Parathyroid adenoma (tissue), 2 donors: ENCODE results near the gene PLXNC1.
"Not testable (repeated sequence)": the region's sequence is repeated elsewhere in the genome, so short reads cannot be mapped to it uniquely, and the experiment has no call there.

ENCODE experiments used
- H2AFZ ChIP-seq: fragments of 300-600 bp; sonication (generic); one replicate; pipeline ENCODE4 v1.7.0; 2017; ENCODE audit warnings: antibody characterized with exemption, mild to moderate bottlenecking
- H3K27ac ChIP-seq: fragments of 300-600 bp; sonication (generic); one replicate; pipeline ENCODE4 v1.7.0; 2017
- H3K27me3 ChIP-seq: fragments of 300-600 bp; sonication (generic); one replicate; pipeline ENCODE4 v1.7.0; 2017; ENCODE audit warnings: low read length; ENCODE audit not compliant: control insufficient read depth, insufficient read depth
- H3K36me3 ChIP-seq: fragments of 300-600 bp; sonication (generic); one replicate; pipeline ENCODE4 v1.7.0; 2017; ENCODE audit warnings: low read length; ENCODE audit not compliant: control insufficient read depth, insufficient read depth
- H3K4me1 ChIP-seq: fragments of 300-600 bp; sonication (generic); one replicate; pipeline ENCODE4 v1.7.0; 2017; ENCODE audit warnings: control low read depth
- H3K4me2 ChIP-seq: fragments of 300-600 bp; sonication (generic); one replicate; pipeline ENCODE4 v1.7.0; 2017; ENCODE audit warnings: low read length
- H3K4me3 ChIP-seq: fragments of 300-600 bp; sonication (generic); one replicate; pipeline ENCODE4 v1.7.0; 2017; ENCODE audit warnings: low read depth, low read length
- H3K79me2 ChIP-seq: fragments of 300-600 bp; sonication (generic); one replicate; pipeline ENCODE4 v1.7.0; 2017; ENCODE audit warnings: control low read depth
- H3K9ac ChIP-seq: fragments of 300-600 bp; sonication (generic); one replicate; pipeline ENCODE4 v1.7.0; 2017; ENCODE audit warnings: mild to moderate bottlenecking
- H3K9me3 ChIP-seq: fragments of 300-600 bp; sonication (generic); one replicate; pipeline ENCODE4 v1.7.0; 2017; ENCODE audit warnings: low read length; ENCODE audit not compliant: control insufficient read depth
- CTCF ChIP-seq: fragments of 300-600 bp; sonication (generic); IDR thresholded peaks from one replicate; pipeline ENCODE4 v1.7.0; 2017; ENCODE audit warnings: antibody characterized with exemption, mild to moderate bottlenecking
- donor health status: primary hyperparathyroidism.

The PLXNC1 gene

GRCh38 chr12:94309373-94309772 lies 161.0 kb downstream of the PLXNC1 start:
- H3K36me3 ChIP-seq: no peaks in the 10 kb centered on the region
- H3K79me2 ChIP-seq: no peaks in the 10 kb centered on the region
- no peak overlapping the region for H3K4me2 ChIP-seq
- H3K27me3 ChIP-seq: no peaks in the 10 kb centered on the region
- no peak overlapping the region for H2AFZ ChIP-seq
- H3K27ac ChIP-seq: no peak overlapping the region
- H3K4me1 ChIP-seq: peaks cover 11% of the 10 kb centered on the region
- no peak overlapping the region for H3K9ac ChIP-seq
- TF ChIP-seq CTCF: no peak
- no peaks in the 10 kb centered on the region for H3K9me3 ChIP-seq
- H3K4me3 ChIP-seq: no peak overlapping the region

GRCh38 chr12:94312378-94312777 lies 164.0 kb downstream of the PLXNC1 start:
- Histone ChIP-seq H3K9ac (no peak overlapping the region), H3K4me2 (no peak overlapping the region), H2AFZ (no peak overlapping the region), H3K36me3 (no peaks in the 10 kb centered on the region), H3K9me3 (no peaks in the 10 kb centered on the region), H3K4me1 (no peaks in the 10 kb centered on the region), H3K27ac (no peak overlapping the region), H3K27me3 (no peaks in the 10 kb centered on the region), H3K79me2 (no peaks in the 10 kb centered on the region), H3K4me3 (no peak overlapping the region)
- TF ChIP-seq CTCF: no peak

- not testable (repeated sequence) for H3K4me3 ChIP-seq, H3K79me2 ChIP-seq, H3K27ac ChIP-seq, H3K4me1 ChIP-seq, H2AFZ ChIP-seq, H3K36me3 ChIP-seq, H3K4me2 ChIP-seq, H3K9me3 ChIP-seq, H3K9ac ChIP-seq, H3K27me3 ChIP-seq
These were observed 168.2 kb downstream of the PLXNC1 start for GRCh38 chr12:94316600-94316999.

- Histone ChIP-seq H3K9ac (no peak overlapping the region), H3K4me1 (no peaks in the 10 kb centered on the region), H3K4me2 (no peak overlapping the region), H3K9me3 (no peaks in the 10 kb centered on the region), H3K27ac (no peak overlapping the region), H3K79me2 (no peaks in the 10 kb centered on the region), H2AFZ (no peak overlapping the region), H3K36me3 (no peaks in the 10 kb centered on the region), H3K4me3 (no peak overlapping the region), H3K27me3 (no peaks in the 10 kb centered on the region)
- no peak for TF ChIP-seq CTCF
These were observed 169.8 kb downstream of the PLXNC1 start for GRCh38 chr12:94318181-94318580.

GRCh38 chr12:94320109-94320508 lies 171.7 kb downstream of the PLXNC1 start:
- Histone ChIP-seq H3K4me1 (no peaks in the 10 kb centered on the region), H3K9me3 (no peaks in the 10 kb centered on the region), H3K36me3 (no peaks in the 10 kb centered on the region), H3K9ac (no peak overlapping the region), H2AFZ (no peak overlapping the region), H3K79me2 (no peaks in the 10 kb centered on the region), H3K27me3 (no peaks in the 10 kb centered on the region), H3K4me3 (no peak overlapping the region), H3K4me2 (no peak overlapping the region), H3K27ac (no peak overlapping the region)
- no peak for TF ChIP-seq CTCF
